Body of pancreas (tissue), 4 donors: ENCODE measurements around the gene LDAH.

ENCODE experiments used
- CTCF ChIP-seq, 7 experiments: fragments of 450-650 bp in 4 of 7; fragments of 200-600 bp in 3 of 7; sonication (generic) in 3 of 7; IDR thresholded peaks; one replicate each; pipeline ENCODE4 v1.5.1; 2016 to 2019; ENCODE audit warnings: antibody characterized with exemption in 7 of 7
- POLR2A ChIP-seq, 3 donors: fragments of 450-650 bp; IDR thresholded peaks; one replicate each; pipeline ENCODE4 v1.6.1; 2016; ENCODE audit warnings: antibody characterized with exemption in 3 of 3, mild to moderate bottlenecking in 2 of 3

- TF ChIP-seq CTCF (IDR thresholded peaks at IDR 0.05), result no peak
- no peak for TF ChIP-seq POLR2A (IDR thresholded peaks at IDR 0.05)
Measured at GRCh38 chr2:20723543-20723942, 99.4 kb downstream of the LDAH start.
